ENCODE measurements around the gene CAMK2N1. TPM values are rescaled to one million over a fixed set of nuclear protein-coding genes. Genes with fewer than 3 reads are reported as not detected.

Gene CAMK2N1
- total RNA-seq: 23.3 and 72.7 TPM in 2 replicates

GRCh38 chr1:20485527-20486456, at the start of gene CAMK2N1:
Gene CAMK2N1 (minus strand): TSS chr1:20486210. CDS start chr1:20485379, 831 bp downstream.

GRCh38 chr1:20507564-20508410, 21.8 kb upstream of the CAMK2N1 start, which contains the start of gene MUL1:
Gene MUL1 (minus strand): TSS chr1:20508151. CDS start chr1:20508024, 127 bp downstream.

Other genes with a start within 250 kb of the CAMK2N1 start
- under 0.01 TPM in 1 of 2 replicates, not detected in the other for gene VWA5B1, start 195.3 kb downstream of the CAMK2N1 start, total RNA-seq
- gene MUL1, start 21.9 kb upstream of the CAMK2N1 start, total RNA-seq: 32.7 and 37.0 TPM in 2 replicates
- gene FAM43B, start 66.4 kb upstream of the CAMK2N1 start, total RNA-seq: 0.32 and 0.39 TPM in 2 replicates
- 1.9 and 7.1 TPM in 2 replicates for gene CDA, start 102.9 kb upstream of the CAMK2N1 start, total RNA-seq
- gene PINK1, start 147.2 kb upstream of the CAMK2N1 start, total RNA-seq: 50.4 and 53.9 TPM in 2 replicates
- gene DDOST, start 175.2 kb upstream of the CAMK2N1 start, total RNA-seq: 391 and 455 TPM in 2 replicates
- gene KIF17, start 231.8 kb upstream of the CAMK2N1 start, total RNA-seq: 0.39 and 0.56 TPM in 2 replicates
- 0.56 and 1.0 TPM in 2 replicates for gene SH2D5, start 246.5 kb upstream of the CAMK2N1 start, total RNA-seq